ENCODE results near the gene KRT222.

GRCh38 chr17:40680998-40681397 is 16.0 kb upstream of the KRT222 start:
- TF ChIP-seq CTCF (IDR thresholded peaks at IDR 0.05) (no peak), EP300 (IDR thresholded peaks at IDR 0.05) (no peak), POLR2AphosphoS5 (IDR thresholded peaks at IDR 0.05) (no peak)

Measured in suprapubic skin (tissue), 4 donors.